HL-60/S4 treated with phorbol 12-myristate 13-acetate at 8.2 ng/mL for 4 days and 3 days (cell line): Measurements from ENCODE around the gene ZNF101.

Experiments
- in situ Hi-C: fragments of 300-500 bp; cut with MboI; formaldehyde crosslinking; loops from 2 replicates; pipeline ENCODE4 v1.15.0; 2022; ENCODE audit warnings: low sequenced_read_pairs

The ZNF101 gene

GRCh38 chr19:19637523-19638251 is 31.0 kb upstream of the ZNF101 start:
- in situ Hi-C loops = no loop called here

DNA sequence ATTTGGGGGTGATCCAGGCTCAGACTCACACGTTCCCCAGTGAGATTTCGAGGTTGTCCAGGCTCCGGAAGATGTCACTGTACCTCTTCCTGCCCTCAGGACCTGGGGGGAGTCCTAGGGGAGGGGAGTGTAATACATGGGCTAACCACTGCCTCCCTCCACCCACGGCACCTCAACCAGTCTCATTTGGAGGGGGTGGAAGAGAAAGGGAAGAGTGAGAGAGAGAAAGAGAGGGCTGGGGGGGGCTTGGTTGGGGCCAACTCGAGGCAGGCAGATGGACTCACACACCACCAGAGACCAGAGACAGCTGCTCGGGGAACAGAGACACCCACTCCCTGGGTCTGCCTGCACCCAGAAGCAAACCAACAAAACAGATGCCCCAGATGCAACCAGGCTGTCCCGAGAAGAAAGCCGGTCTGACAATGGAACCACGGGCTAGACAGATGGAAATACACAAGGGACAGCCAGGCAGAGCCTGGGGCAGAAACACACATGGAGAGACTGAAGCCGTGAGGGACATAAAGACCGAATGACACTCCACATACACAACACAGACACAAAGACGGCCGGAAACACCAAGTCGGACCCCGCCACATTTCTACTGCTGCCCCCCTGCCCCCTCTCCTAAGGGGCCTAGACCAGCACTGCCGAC is 26.0 kb upstream of the ZNF101 start:
- in situ Hi-C loops = loop anchor here (10.0 kb wide), 1 partner anchor 108 kb away; the partner anchor contains the start of gene CILP2

DNA sequence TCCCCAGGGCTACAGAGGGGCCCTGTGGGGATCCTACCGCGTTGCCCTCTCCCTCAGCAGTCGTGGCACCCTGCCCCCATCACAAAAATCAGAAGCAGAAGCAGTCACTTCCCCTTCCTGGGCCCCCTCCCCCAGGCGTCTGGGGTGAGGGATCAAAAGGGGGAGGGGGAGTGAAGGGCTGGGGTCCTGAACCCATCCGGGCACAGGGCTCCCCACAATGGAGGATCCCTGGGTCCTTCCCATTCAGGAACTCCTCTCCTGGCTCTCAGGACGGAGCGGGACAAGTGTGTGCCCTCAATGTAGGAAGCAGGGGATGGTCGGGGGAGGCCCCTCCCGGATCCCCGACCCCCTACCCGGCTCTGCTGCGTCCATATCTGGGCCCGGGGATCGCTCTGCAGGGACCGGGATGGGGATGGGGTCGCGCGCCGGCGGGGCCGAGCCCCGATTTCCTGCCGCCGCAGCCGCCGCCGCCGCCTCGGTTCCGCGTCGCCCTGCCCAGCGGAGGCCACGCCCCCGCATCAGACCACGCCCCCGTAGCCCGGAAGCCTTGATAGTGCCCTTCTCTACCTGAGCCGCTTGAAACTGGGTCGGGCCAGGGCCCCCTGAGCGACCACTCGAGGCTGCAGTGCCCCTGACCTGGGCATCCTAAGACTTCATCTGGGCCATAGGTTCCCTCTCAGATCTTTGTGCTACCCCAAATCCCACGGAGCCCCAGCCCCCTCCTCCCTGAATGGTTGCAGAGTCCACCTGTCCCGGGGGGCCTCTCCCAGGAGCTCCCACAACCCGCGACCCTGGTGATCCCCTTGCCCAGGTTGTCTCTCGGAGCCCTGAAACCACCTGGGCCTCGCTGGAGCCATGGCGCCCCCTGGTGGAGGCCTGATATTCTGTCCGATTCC is 25.2 kb upstream of the ZNF101 start, which contains the start of gene GMIP:
Gene GMIP (minus strand): TSS at position 500 of the 896 bp plus-strand sequence. CDS start 128 bp downstream, at position 372.
- in situ Hi-C loops = loop anchor here (10.0 kb wide), 1 partner anchor 109 kb away; the partner anchor contains the start of gene CILP2

- in situ Hi-C loops = loop anchor here (10.0 kb wide), 1 partner anchor 109 kb away; the partner anchor contains the start of gene CILP2
Observed at GRCh38 chr19:19644054-19644388, 24.6 kb upstream of the ZNF101 start.

GRCh38 chr19:19645233-19645870 is 23.3 kb upstream of the ZNF101 start:
- in situ Hi-C loops = loop anchor here (10.0 kb wide), 1 partner anchor 111 kb away; the partner anchor contains the start of gene CILP2

GRCh38 chr19:19647037-19647835 is 21.4 kb upstream of the ZNF101 start:
- in situ Hi-C loops = loop anchor here (10.0 kb wide), 1 partner anchor 112 kb away; the partner anchor contains the start of gene CILP2

DNA sequence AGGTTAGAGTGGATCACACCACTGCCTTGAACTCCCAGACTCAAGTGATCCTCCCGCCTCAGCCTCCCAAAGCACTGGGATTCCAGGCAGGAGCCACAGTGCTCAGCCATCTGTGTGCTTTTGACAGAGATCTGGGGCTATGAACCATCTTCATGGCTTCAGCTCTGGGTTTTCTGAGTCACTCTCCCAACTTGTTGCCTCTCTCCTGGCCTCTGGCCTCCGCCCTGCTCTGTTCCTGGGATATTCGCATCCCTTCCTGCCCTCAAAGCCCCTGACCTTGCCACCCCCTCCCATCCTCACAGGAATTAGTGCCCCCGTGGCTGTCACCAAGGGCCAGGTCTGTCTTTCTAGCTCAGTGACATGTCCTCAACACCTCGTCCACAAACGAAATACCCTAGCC is 19.5 kb upstream of the ZNF101 start:
- in situ Hi-C loops = loop anchor here (10.0 kb wide), 1 partner anchor 114 kb away; the partner anchor contains the start of gene CILP2

DNA sequence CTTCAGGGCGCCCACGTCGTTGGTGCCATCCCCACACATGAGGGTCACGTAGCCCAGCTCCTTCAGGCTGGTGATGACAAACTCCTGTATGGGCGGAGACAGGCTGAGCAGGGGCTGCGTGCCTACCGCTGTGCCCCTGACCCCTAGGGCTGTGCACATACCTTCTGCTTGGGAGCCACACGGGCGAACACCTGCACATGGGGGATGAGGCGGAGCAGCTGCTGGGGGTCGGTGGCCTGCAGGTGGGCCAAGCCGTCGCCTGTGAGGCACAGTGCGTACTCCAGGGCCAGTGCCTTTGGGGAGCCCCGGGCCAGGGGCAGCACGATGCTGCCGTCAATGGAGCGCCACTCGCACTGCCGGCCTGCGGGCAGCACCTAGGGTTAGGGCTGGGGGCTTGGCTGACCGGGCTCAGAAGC is 19.1 kb upstream of the ZNF101 start:
- in situ Hi-C loops = loop anchor here (10.0 kb wide), 1 partner anchor 115 kb away; the partner anchor contains the start of gene CILP2

DNA sequence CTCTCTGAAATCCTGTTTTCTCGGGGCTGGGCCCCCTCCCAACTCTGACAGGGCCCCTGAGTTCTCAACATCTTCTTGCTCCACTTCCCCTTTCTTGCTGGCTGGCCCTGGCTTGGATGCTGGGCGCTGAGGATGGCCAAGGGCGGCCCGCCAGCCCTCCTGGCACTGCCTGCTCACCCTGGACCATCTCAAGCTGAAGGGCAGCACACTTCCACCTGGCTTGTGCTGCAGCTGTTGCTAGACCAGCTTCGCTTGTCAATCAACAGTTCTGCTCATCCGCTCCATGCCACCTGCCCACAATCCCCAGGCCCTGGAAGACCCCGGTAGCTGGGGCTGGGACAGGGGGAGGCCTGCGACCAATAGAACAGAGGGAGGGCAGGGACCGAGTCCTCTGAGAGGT is 18.3 kb upstream of the ZNF101 start:
- in situ Hi-C loops = no loop called here

- in situ Hi-C loops = no loop called here
Observed at GRCh38 chr19:19651076-19651475, 17.6 kb upstream of the ZNF101 start.

DNA sequence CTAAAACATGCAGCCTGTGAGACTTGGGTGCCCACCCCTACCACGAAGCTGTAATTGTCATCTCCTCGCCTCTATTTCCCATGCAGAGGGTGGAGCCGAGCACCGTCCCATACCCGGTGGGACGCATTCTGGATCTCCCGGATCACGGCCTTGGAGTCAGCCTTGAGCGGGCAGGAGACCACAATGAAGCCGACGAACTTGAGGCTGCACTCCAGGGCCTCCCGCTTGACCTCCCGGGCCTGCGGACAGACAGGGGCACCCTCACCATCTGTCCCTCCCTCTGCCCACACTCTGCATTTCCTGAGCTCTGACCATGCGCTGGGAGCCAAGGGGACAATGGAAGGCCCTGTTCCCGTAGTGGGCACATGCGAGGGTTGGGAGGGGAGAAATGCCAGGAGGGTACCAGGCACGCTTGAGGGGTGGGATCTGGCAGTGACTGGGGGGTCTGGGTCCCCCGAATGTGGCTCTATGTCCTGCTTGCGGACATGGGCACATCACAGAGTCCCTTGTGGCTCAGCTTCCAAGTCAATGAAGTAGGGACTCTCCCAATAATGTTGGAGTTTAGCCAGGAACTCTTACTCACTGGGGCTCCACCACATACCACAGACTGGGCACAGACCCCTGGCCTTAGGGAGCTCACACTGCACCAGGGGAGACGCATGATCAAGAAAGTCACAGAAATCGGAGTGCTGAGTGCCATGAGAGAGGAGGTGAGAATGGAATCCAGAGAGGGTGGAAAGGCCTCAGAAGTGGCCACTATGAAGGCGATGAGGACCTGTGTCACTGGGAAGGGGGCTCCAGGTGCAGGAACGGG is 15.9 kb upstream of the ZNF101 start:
- in situ Hi-C loops = no loop called here

- in situ Hi-C loops = no loop called here
Observed at GRCh38 chr19:19653597-19654147, 15.0 kb upstream of the ZNF101 start.

- in situ Hi-C loops = no loop called here
Observed at GRCh38 chr19:19654441-19654840, 14.2 kb upstream of the ZNF101 start.

- in situ Hi-C loops = no loop called here
Observed at GRCh38 chr19:19655051-19655594, 13.5 kb upstream of the ZNF101 start.

GRCh38 chr19:19655641-19656343 is 12.8 kb upstream of the ZNF101 start:
- in situ Hi-C loops = no loop called here

GRCh38 chr19:19656451-19657396 is 11.9 kb upstream of the ZNF101 start:
- in situ Hi-C loops = no loop called here
